Upper lobe of left lung (tissue), 4 donors: ENCODE measurements around the gene MTCL3.

Experiments
- CTCF ChIP-seq, 6 experiments: fragments of 450-650 bp in 4 of 6; fragments of 200-600 bp in 2 of 6; sonication (generic) in 2 of 6; IDR thresholded peaks; one replicate each; pipeline ENCODE4 v1.5.1; 2016 to 2019; ENCODE audit warnings: antibody characterized with exemption in 6 of 6
- EP300 ChIP-seq, 4 donors: sonication (generic); formaldehyde crosslinking; IDR thresholded peaks; one replicate each; pipeline ENCODE4 v1.5.1; 2017; ENCODE audit warnings: antibody characterized with exemption in 4 of 4, control low read depth in 2 of 4
- POLR2A ChIP-seq, 4 donors: fragments of 450-650 bp; IDR thresholded peaks; one replicate each; pipeline ENCODE4 v1.5.1; 2016 to 2017; ENCODE audit warnings: antibody characterized with exemption in 4 of 4, mild to moderate bottlenecking in 2 of 4

GRCh38 chr6:127458817-127459216 is 60.3 kb downstream of the MTCL3 start:
- TF ChIP-seq CTCF (IDR thresholded peaks at IDR 0.05) = no peak
- no peak for TF ChIP-seq POLR2A (IDR thresholded peaks at IDR 0.05)
- no peak for TF ChIP-seq EP300 (IDR thresholded peaks at IDR 0.05)
